ENCODE results near the gene NAALADL1.

DNA sequence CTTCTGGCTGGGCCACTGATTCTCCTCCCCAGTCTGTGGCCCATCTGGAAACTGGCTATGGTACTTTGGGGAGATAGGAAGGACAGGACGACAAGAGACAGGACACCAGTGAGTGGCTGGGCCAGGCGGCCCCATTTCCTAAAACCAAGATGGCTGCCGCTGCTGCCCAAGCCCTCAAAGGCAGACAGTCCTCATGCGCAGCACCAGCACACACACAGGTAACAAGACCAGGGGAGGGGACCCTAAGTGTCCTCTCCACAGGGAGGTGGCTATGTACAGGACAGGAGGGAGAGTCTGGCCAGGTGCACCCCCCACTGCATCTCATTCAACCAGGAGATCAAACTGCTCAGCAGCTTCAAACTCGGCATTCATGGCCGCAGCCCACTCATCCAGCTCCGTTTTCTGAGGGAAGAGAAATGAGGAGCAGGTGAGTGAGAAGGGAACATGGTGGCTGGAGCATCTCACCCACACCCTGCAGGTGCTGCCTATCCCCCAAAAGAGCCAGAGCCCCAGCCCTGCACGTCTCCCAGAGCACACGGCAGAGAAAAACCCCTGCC lies 20.5 kb upstream of the NAALADL1 start:
- no peak for TF ChIP-seq CTCF (IDR thresholded peaks at IDR 0.05; ENCODE audit: low read depth, low read length, poor library complexity, severe bottlenecking)
- no peak for TF ChIP-seq EZH2phosphoT487 (IDR thresholded peaks at IDR 0.05; ENCODE audit: borderline replicate concordance, low read length)
